ENCODE measurements around the gene MED26.
"Not testable (repeated sequence)": the region's sequence is repeated elsewhere in the genome, so short reads cannot be mapped to it uniquely, and the experiment has no call there.

Gene MED26

DNA sequence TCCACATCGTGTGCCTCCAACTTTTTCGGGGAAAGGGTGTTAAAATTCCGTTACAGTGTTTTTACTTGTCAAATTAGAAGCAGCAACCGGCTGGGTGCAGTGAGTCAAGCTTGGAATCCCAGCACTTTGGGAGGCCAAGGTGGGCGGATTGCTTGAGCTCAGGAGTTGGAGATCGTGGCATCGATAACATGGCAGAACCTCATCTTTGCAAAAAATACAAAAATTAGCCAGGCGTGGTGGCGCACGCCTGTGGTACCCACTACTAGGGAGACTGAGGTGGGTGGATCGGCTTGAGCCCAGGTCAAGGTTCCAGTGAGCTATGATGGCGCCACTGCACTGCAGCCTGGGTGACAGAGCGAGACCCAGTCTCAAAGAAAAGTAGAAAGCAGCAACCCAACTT is 54.7 kb downstream of the MED26 start:
- DNase-seq (ENCODE audit: low read depth) = no peak

DNA sequence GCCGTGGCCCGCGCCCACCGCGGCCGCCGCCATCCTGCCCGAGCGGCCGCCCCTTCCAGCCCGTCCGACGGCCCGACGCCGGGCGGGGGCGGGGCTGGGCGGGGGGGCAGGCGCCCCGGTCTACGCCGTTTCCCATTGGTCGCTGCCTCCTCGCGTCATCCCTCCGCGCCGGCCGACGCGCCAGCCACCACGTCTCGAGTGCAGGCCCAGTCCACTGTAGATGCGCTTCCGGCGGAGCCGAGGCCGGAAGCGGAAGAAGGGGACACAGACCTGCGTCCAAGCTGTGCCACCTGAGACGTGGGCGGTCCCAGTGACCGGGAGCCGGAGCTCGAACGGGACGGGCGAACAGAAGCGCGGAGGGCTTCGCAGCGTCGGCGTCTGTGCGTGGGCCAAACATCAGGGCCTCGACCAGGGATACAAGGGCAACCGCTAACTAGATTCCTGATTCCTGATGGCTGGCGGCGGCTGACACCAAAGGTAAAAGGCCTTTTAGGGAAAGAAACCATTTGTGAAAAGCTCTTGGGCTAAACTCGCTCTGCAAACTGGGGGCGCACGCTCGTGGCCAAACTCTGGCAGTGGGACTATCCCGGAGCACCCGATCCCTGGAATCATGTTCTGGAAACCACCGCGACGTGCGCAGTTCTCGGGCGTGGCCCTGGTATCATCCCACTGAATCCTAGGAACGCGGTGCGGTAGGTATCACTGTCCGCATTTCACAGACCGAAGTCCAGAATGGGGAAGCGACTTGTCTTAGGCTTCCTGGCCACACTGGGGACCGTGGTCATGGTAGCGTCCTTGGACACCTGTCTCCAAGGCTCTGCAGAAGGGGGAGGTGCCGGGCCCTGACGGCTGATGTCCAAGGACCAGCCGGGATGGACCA is 55.4 kb downstream of the MED26 start, which contains the start of gene SLC35E1:
Gene SLC35E1 (minus strand): TSS at position 84 of the 880 bp plus-strand sequence. CDS start 51 bp downstream, at position 33.
- DNase-seq (ENCODE audit: low read depth) = peak; percentile 96

DNA sequence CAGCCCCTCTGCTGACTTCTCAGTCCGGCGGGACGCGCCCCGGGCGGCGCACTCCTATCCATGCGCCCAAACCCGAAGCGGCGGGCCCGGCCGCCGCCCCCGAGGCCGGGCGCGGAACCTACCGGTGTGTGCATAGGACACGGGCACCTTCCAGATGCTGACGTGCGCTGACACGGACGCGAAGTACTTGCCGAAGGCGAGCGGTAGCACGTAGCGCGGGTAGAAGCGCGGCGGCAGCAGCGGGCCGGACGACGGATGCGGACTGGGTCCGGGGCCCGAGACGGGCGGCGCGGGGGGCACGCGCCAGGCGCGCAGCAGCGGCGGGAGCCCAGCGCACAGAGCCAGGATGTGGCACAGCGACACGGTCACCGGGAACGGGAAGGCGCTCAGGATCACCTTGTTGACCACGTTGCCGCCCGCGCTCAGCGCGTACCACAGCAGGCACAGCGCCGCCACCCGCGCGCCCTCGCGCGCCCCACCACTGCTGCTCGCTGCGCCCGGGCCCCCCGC is 56.1 kb downstream of the MED26 start:
- no peak for DNase-seq (ENCODE audit: low read depth)

DNA sequence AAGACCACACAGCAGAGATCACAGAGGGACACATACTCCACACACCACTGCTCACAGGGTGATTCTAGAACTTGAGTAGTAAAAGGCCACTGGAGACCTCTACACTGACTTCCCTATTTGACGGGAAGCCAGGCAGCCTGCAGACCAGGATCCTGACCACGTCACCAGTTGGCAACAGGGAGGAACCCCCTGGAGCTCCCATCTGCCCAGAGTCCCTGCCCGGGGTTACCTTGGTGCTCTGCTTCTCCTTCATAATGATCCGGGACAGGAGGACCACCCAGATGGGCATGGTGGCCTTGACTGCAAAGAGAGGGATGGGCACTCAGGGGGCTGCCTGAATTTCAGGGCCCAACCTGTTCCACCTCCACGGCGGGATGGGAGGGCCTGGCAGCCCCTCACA is 56.7 kb downstream of the MED26 start:
- DNase-seq (ENCODE audit: low read depth) = peak; percentile 60

DNA sequence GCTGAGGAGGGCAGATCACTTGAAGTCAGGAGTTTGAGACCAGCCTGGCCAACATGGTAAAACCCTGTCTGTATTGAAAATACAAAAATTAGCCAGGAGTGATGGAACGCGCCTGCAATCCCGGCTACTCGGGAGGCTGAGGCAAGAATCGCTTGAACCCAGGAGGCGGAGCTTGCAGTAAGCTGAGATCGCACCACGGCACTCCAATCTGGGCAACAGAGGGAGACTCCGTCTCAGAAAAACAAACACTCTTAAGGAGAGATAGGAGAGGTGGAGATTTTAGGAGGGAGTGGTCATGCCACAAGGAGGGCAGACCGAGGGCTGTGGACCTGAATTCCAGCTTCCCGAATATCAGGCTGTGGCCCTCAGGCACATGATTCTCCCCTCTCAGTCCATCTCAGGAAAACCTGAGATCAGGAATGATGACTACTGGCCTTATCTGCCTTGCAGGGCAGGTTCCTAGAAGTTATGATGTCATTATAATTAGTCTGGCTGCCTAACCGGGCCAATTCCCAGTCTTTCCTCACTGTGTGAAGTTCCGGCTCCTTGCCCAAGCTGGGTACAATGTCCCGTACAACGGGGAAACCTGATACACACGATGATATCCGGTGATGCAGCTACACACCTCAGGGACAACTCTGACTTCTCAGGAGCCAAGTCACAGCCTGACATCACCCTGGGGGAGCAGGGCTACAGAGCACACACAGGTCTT is 58.2 kb downstream of the MED26 start:
- DNase-seq (ENCODE audit: low read depth) = no peak

DNA sequence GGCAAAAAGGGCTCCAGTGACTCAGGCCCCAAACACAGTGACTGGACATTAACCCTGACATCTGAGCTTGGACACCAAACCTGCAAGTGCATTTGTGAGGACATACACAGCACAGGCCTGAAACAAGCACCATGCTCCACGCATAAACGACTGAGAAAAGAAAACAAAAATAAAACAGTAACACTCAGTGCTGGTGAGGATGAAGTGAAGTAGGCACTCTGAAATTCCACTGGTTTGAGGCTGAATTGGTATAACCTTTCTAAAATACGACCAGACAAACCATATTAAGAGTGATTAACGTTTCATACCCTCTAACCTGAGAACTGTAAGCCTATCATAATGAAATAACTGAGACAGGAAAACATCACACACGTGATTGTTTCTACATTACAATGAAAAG is 61.3 kb downstream of the MED26 start:
- DNase-seq (ENCODE audit: low read depth) = no peak

DNA sequence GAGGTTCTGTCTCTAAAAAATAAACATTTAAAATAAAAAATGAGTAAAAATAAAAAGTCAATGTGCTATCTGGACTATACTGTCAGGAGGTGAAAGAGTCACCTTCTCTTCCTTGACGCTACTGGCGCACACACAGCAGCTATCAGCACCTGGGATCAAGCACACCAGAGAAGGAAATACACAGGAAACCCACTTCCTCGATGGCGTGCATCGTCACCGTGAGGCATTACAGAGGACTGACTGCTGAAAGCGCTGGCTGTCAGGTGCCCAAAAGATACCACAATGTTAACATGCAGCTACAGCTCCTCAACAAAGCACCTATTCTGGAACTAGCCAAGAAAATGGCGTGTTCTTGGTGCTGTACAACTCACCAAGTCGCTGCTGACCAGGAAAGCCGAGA is 61.8 kb downstream of the MED26 start:
- DNase-seq (ENCODE audit: low read depth) = no peak

DNA sequence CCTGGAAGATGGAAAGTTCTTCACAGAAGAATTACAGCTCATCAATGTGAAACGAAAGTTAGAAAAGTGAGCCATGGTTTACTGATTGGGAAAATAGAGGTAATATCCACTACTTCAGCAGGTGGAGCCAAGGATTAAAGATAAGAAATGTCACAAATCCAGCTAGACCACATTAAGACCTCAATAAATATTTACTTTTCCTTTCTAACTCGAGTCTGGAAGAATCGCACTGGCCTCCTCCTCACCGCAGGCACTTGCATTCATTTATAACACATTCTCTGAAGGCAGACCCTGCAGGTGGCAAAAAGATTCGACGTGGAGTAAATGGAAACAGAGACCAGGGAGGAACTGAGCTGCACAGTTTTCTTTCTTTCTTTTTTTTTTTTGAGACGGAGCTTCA is 63.2 kb downstream of the MED26 start:
- DNase-seq (ENCODE audit: low read depth) = no peak

DNA sequence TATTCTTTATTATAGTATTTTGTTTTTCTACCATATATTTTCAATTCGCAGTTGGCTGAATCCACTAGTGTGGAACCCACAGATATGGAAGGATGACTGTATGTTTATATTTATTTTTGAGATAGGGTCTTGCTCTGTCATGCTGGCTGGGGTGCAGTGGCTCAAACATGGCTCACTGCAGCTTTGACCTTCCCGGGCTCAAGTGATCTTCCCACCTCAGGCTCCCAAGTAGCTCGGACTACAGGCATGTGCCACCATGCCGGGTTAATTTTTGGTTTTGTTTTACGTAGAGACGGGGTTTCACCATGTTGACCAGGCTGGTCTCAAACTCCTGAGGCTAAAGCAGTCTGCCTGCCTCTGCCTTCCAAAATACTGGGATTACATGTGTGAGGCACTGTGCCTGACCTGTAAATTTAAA is 65.4 kb downstream of the MED26 start:
- no peak for DNase-seq (ENCODE audit: low read depth)

DNA sequence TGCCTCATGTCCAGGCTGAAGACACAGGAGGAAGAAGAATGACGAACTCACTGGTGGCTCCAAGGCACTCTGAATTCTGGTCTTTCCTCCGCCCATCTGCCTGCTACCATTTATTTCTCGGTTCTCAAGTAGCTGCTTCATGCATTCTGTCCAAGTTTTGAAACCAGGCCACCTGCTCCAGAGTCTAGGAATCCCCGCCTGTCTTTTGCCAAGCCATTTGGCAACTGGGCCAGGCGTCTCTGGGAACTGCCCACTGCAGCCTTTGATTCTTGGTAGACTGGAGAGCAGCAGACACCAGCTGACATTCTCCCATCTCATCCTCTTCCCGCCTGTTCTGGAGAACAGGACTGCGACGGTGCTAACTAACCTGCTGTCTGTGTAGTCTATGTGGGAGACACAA is 66.6 kb downstream of the MED26 start:
- DNase-seq (ENCODE audit: low read depth) = no peak

DNA sequence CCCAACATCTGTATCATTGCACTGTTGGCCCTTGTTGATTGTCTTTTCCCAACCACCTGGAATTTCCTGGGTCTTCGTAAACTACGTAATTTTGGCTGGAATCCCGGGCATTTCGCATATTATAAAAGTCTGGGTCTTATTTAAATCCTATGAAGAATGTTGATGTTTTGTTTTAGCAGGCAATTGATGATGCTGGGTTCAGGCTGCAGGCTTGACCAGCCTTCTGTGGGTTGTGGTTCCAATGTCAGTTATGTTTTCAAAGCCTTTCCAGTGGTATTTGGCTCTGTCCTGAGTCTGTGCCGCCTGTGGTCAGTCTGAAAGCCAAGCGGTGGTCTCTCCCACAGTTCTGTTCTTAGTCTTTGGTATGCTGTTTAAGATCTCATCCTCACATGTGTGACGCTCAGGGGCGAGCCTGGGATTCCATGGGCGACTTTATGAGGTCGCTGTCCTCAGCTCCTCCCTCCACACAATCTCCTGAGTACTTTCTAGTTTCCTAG is 68.2 kb downstream of the MED26 start:
- DNase-seq (ENCODE audit: low read depth) = no peak

DNA sequence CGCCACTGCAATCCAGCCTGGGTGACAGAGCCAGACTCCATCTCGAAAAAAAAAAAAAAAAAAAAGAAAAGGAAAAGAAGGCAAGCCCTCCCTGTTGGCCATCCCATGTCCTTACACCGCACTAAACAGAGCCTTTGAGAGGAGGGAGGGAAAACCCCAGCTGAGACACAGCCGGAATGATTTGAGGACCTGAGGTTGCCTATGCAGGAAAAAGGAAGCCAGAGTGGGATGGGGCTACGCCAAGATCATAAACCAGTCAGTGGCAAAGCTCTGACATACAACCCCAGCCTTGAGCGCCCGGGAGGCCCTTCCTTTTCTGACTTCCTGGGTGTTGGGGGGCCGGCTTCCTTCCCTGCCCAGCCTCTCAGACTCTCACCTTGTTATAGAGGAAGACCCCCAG is 73.2 kb downstream of the MED26 start:
- DNase-seq (ENCODE audit: low read depth) = no peak

DNA sequence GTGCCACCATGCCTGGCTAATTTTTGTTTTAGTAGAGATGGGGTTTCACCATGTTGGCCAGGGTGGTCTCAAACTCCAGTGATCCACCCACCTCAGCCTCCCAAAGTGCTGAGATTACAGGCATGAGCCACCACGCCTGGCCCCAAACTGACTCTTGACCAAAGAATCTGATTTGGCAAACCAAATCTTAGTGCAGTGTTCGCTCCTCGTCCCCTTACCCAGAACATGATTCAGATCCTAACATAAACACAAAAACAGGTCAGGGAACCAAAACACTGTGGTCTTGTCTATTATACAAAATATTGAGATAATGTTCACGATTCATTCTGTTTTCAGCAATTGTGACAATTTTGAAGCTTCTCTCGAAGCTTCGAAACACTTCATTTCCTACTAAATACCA is 76.1 kb downstream of the MED26 start:
- DNase-seq (ENCODE audit: low read depth) = not testable (repeated sequence)

DNA sequence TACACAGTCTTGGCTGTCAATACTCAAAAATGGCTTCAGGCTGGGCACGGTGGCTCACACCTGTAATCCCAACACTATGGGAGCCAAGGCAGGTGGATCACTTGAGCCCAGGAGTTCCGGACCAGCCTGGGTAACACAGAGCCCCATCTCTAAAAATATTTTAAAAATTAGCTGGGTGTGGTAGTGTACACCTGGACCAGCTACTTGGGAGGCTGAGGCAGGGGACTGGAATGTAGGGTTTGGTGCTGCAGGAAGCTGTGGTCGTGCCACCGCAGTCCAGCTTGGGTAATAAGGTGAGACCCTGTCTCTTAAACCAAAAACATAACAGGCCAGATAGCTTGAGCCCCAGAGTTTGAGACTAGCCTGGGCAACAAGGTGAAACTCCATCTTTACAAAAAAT is 79.0 kb downstream of the MED26 start:
- DNase-seq (ENCODE audit: low read depth) = no peak

DNA sequence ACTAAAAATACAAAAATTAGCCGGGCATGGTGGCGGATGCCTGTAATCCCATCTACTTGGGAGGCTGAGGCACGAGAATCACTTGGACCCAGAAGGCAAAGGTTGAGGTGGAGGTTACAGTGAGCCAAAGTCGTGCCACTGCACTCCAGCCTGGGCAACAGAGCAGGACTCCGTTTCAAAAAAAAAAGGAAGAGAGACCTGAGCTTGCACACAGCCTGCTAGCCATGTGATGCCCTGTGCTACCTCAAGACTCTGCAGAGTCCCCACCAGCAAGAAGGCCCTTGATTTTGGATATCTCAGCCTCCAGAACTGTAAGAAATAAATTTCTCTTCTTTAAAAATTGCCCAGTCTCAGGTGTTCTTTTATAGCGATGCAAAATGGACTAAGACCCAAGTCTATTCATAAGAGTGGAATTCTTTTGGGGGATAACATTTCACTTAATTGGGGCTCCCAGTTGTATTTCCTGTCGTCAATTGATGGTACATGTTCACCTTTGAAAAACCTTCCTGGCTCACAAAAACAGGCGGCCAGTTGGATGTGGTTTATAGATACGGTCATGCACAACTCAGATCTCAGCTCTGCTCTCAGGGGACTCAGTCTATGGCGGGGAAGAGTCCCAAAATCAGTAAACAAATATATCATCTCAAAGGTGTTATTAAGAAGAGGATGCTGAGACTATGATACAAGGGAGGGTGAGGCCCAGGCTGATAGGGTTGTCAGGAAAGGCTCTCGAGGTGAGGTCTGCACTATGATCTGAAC is 83.4 kb downstream of the MED26 start:
- DNase-seq (ENCODE audit: low read depth) = no peak

DNA sequence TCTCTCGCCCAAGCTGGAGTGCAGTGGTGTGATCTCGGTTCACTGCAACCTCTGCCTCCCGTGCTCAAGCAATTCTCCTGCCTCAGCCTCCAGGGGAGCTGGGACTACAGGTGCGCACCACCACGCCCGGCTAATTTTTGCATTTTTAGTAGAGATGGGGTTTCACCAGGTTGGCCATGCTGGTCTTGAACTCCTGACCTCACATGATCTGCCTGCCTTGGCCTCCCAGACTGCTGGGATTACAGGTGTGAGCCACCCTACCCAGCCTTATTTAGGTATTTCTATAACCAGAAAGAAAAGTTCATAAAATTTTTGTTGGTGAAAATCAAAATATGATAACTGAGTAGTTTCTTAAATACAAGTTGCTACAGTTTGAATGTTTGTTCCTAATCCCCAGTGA is 84.3 kb downstream of the MED26 start:
- not testable (repeated sequence) for DNase-seq (ENCODE audit: low read depth)

DNA sequence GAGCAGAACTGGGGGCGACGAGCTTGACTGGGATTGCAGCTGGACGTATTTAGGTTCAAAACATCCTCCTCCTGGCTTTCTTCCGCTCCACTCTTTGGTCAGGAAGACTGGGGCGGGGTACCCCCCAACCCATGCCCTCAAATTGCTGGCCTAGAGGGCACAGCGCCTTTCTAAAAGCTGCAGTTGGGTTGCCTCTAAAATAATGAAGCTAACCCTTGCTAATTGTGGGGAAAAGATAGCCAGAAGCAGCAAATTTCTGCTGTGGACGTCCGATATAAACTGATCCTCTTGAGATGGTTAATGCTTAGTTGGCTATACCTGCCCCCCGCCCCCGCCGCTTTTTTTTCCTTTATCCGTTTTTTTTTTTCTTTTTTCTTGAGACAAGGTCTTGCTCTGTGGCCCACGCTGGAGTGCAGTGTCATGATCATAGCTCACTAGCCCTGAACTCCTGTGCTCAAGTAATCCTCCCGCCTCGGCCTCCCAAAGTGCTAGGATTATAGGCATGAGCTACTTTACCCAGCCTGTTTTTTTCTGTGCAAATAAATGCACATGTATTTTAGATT is 85.0 kb downstream of the MED26 start:
- DNase-seq (ENCODE audit: low read depth) = peak; percentile 4

DNA sequence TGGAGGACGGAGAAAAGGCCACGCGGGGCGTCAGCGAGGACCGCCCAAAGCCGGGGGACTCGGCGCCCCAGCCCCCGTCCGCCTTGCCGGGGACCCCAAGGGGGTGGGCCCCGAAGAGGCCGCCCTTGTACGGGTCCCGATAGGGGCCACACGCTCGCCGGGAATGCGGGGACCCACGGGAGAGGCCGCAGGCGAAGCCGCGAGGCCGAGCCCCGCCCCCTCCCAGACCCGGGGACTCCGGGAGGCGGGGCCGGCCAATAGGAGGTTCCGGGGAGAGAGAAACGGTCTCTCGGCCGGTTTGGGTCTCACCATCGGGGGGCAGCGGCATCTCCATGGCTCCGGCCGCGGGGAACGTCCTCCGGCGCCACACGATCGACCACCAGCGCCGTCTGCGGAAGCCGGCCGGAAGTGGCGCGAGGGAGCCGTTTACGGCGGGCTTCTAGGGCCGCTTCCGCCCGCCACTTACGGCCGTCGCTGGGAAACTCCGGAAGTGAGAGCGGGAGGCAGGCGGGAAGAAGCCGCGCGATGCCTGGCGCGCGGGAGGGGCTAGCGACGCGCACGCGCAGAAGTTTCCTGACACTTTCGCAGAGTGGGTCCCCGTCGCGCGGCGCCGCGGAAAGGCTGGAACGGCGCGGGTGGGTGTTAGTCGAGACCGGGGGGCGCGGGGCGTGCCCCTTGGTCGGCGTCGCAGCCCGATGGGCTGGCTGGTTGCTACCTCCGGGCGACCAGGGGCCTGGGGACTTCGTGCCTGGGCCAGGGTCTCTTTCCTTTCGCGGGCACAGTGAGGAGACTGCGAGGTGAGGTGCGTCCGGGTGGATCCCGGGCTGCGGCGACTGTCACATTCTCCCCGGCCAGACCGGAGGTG is 85.7 kb downstream of the MED26 start, which contains the start of gene CHERP:
Gene CHERP (minus strand): TSS at position 393 of the 865 bp plus-strand sequence. CDS start 59 bp downstream, at position 334.
- DNase-seq (ENCODE audit: low read depth) = peak; percentile 94

DNA sequence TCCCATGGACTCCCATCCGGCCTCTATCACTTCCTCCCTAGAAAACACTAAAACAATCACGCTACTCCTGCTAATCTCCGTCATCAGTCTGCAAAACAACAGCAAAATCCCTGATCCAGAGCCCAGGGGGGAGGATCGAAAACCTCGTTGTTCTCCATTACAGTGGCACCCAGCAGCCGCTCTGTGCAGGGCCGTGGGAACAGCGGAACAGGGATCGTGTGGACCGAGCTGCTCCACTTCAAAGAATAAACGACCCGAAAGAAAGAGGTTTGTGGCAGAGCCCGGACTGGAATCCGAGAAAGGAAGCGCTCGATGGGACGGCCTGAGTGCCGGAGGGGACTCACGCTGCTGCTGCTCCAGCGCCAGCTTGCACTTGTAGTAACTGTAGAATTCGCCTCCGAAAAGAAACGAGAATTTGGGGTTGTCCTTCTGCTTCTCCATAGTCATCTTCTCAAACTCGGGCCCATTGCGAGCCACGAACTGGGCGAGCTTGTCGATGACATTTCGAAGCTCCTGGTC is 86.4 kb downstream of the MED26 start:
- peak; percentile 32 for DNase-seq (ENCODE audit: low read depth)

DNA sequence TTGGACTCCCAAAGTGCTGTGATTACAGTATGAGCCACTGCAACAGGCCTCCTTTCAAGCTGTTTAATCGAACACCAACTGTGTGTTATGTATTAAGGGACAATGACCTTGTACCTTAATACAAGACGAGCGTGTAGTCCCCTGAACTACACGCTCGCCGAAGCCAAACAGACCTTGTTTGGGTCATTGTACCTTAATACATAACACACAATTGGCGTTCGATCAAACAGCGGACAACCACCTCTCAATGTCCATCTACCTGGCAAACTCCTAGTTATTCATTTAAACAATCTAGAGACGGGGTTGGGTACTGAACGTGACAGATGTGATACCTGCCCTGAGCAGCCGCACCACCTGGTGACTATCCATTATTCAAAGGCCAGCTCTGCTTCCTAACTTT is 87.1 kb downstream of the MED26 start:
- DNase-seq (ENCODE audit: low read depth) = no peak

Data from EH (cell line).